Astrocyte of the cerebellum (primary cell): ENCODE data around the gene CNR2.

ENCODE experiments used
- DNase-seq: peaks from one replicate; pipeline ENCODE4 v3.0.0-alpha.2; 2011; ENCODE audit warnings: low read depth
- H3K4me3 ChIP-seq: 2 replicates; pipeline ENCODE4 v1.5.1; 2011; ENCODE audit warnings: mild to moderate bottlenecking, low read depth, low read length, moderate library complexity
- in situ Hi-C: cut with HindIII; loops from 2 replicates; pipeline ENCODE4 v1.10.0; 2017; ENCODE audit warnings: low sequenced_read_pairs
- TF ChIP-seq, protein P1 (sequence below): IDR thresholded peaks from 2 replicates; pipeline ENCODE4 v1.5.1; 2012; ENCODE audit warnings: low read length, low read depth, moderate library complexity, mild to moderate bottlenecking; ENCODE audit errors: missing control alignments

CNR2 gene

DNA sequence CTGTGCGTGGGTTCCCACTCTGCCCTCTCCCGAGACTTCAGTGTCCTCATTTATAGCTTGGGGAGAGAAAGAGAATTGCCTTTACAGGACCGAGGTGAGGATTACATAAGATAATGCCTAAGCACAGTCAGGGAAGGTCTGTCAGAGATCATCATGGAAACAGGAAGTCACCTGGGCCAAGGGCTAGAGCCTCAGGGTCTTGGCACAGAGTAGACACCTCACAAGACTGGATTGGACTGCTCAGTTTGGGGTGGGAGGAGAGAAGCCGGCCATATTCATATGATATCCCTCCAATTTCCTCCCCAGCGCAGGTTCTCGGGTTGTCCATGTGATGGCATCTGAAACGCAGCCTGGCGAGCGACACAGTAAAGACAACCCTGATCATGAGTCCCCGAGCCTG lies 3.8 kb downstream of the CNR2 start:
- TF ChIP-seq, protein P1, sequence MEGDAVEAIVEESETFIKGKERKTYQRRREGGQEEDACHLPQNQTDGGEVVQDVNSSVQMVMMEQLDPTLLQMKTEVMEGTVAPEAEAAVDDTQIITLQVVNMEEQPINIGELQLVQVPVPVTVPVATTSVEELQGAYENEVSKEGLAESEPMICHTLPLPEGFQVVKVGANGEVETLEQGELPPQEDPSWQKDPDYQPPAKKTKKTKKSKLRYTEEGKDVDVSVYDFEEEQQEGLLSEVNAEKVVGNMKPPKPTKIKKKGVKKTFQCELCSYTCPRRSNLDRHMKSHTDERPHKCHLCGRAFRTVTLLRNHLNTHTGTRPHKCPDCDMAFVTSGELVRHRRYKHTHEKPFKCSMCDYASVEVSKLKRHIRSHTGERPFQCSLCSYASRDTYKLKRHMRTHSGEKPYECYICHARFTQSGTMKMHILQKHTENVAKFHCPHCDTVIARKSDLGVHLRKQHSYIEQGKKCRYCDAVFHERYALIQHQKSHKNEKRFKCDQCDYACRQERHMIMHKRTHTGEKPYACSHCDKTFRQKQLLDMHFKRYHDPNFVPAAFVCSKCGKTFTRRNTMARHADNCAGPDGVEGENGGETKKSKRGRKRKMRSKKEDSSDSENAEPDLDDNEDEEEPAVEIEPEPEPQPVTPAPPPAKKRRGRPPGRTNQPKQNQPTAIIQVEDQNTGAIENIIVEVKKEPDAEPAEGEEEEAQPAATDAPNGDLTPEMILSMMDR: no peak
- DNase-seq: no peak
- no peak overlapping the region for H3K4me3 ChIP-seq
- in situ Hi-C loops: no loop called here

DNA sequence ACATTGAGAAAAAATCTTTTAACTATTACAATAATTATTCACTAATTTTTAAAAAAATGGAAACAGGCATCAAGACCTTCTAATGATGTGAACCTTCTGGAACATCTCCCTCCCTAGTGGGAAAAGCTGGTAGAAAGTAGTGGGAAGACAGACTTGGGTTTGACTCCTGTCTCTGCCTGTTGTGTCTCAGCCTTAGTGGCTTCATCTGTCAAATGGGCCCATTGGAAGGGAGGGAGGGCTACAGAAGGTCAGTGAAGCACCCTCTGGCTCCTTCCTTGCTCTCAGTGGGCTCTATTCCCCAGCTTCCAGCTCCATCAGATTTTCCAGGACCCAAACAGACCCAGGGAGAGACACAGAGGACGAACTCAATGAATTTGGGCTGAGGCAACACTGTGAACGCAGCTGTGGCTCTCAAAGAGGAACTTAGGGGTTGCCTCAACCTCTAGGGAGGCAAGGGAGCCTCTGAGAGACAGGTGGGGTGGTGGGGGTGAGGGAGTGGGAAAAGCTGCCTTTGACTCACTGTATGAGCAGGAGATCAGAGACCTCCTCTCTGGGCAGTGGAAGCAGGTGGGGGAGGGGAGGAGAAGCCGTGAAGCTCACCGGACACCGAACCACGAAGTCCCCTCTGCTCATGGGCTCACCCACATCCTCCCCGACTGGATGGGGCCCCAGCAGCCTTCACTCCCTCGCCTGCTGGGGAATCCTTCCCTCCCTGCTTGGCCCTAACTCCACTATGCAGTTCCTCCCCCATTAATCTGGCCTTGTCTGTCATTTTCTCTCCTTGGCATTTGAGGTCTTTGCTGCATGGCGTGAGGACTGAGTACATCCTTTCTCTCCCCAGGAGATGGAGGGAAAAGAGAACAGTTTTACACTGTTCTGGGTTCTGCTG lies 4.5 kb downstream of the CNR2 start:
- no peak for DNase-seq
- H3K4me3 ChIP-seq: no peak overlapping the region
- in situ Hi-C loops: no loop called here
- TF ChIP-seq, protein P1: no peak

DNA sequence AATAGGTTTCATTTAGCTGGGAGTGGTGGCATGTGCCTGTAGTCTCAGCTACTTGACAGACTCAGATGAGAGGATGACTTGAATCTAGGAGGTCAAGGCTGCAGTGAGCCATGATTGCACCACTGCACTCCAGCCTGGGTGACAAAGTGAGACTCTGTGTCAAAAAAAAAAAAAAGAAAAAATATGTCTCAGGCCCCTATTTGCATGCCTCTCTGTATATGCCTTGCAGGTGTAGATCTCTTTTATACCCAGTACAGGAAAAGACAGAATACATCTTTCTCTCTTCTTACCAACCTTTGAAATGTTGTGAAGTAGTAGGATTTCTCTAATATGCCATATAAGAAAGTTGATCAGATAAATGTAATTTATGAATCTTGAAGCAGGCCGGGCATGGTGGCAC lies 6.4 kb downstream of the CNR2 start:
- in situ Hi-C loops: no loop called here
- DNase-seq: no peak
- H3K4me3 ChIP-seq: no peak overlapping the region
- TF ChIP-seq, protein P1: no peak

DNA sequence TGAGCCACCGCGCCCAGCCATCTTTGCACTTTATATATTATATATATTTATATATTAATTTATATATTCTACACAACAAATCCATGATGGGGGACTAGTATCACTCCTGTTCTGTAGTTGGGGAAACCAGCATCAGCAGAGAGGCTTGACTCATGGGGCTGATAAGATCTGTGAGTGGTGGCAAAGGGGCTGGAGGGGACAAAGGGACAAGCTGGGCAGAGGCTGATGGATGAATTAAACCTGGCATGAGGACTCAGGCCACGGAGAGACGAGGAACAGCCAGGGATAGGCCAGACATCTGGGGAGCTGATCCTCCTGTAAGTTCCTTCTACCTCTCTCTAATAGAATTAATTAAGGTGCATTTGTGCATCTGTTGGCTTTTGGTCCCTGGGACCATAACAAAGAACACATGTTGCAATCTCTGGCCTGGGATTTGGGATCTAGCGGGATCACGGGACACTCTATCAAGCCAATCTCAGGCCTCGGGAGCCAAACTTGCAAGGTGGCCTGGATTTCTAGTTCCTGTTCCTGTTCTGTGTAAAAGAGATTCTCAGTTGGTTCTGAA lies 7.6 kb downstream of the CNR2 start:
- TF ChIP-seq, protein P1: no peak
- no peak for DNase-seq
- in situ Hi-C loops: no loop called here
- H3K4me3 ChIP-seq: no peak overlapping the region

DNA sequence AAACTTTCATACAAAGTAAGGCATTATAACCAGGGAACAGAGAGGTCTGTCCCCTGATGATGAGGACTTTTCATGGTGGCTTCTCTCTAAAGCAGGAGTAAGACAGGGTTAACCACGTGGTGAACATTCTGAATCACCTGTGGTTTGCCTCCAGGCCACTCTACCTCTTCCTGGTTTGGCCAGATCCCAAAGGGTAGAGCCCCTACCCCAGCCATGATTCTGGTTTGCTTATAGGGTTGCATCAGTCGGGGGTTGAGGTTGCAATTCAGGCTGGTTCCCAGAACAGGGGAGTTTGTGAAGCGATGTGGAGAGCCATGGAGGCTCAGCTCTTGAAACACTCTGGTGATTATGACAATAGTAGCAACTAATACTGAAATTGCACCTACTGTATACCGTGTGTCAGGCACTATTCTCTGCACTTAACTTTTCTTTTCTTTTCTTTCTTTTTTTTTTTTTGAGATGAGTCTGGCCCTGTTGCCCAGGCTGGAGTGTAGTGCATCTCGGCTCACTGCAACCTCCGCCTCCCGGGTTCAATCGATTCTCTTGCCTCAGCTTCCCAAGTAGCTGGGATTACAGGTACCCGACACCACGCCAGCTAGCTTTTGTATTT lies 8.3 kb downstream of the CNR2 start:
- DNase-seq: no peak
- no peak overlapping the region for H3K4me3 ChIP-seq
- in situ Hi-C loops: no loop called here
- TF ChIP-seq, protein P1: no peak

DNA sequence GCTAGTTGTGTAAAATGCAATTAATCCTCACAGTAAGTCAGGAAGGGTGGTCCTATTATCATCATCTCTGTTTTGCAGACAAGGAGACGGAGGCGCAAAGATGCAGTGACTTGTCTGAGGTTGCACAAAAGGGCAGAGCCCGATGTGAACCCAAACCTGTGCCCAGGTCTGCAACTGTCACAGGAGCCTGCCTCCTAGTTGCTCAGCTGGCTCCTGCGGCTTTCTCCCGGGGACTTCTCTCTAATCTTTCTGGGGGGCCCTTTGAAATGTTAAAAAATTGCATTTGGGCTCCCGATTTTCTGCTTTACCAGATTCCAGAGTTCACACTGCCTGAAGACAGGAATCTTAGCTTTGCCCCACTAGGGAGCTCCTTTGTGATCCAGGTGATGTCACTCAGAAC lies 9.4 kb downstream of the CNR2 start:
- DNase-seq: no peak
- no peak overlapping the region for H3K4me3 ChIP-seq
- TF ChIP-seq, protein P1: no peak
- in situ Hi-C loops: no loop called here
